Brain microvascular endothelial cell (primary cell): ENCODE measurements around the gene USP10.

ENCODE experiments used
- DNase-seq: peaks from one replicate; pipeline ENCODE4 v3.0.0-alpha.2; 2020
- H3K27ac ChIP-seq: fragments of 250-450 bp; sonication (Bioruptor Pico); 2 replicates; pipeline ENCODE4 v1.5.1; 2020; ENCODE audit warnings: mild to moderate bottlenecking, moderate library complexity
- H3K27me3 ChIP-seq: fragments of 250-450 bp; sonication (Bioruptor Pico); replicated peaks from 2 replicates; pipeline ENCODE4 v1.5.1; 2020; ENCODE audit warnings: mild to moderate bottlenecking
- H3K36me3 ChIP-seq: fragments of 250-450 bp; sonication (Bioruptor Pico); replicated peaks from 2 replicates; pipeline ENCODE4 v1.5.1; 2020; ENCODE audit warnings: mild to moderate bottlenecking
- H3K4me3 ChIP-seq: 2 replicates; pipeline ENCODE4 v1.5.1; 2011; ENCODE audit warnings: low read depth, mild to moderate bottlenecking, control low read depth, low read length, moderate library complexity
- in situ Hi-C: cut with HindIII; loops from 2 replicates; pipeline ENCODE4 v1.10.0; 2017; ENCODE audit warnings: low sequenced_read_pairs, low pct_ligation_motif_present
- TF ChIP-seq, protein P1 (sequence below): IDR thresholded peaks from 2 replicates; pipeline ENCODE4 v1.5.1; 2011; ENCODE audit warnings: low read depth, mild to moderate bottlenecking, moderate library complexity, low read length, control low read depth, inconsistent platforms; ENCODE audit errors: missing control alignments

Gene USP10

DNA sequence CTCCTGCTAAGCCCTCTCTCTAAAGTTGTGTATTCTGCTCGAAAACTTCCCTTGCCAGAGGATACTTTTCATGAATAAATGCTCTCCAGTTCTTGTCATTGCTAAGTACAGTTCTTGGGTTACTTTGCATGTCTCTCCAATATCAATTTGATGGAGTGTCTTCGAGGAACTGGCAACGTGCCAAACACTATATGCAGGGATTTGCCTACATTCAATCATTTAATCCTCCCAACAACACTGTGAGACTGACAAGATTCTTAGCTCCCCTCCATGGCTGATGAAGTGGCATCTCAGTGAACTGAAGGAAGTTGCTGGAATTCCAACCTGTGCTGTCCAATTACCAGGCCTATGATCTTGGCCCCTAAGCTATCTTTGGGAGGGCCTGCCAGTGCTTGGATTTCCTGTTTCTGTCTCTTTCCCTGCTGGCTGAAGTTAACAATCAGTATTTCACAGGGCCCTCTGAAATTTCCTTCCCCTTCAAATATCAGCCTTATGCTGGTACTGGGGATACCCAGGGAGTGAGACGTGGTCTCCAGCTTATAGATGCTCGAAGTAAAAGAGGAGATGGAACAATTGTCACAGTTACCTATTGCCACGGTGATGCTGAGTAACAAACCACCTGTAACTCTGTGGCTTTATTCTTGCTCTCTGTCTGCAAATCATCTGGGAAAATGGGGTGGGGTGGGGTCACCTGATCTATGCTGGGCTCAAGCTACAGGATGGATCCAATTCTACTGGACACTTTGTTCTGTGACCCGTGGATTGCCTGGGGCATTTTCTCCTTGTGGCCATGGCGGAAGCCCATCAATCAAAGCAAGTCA, 100.6 kb downstream of the USP10 start:
- no peaks in the 10 kb centered on the region for H3K27me3 ChIP-seq
- H3K4me3 ChIP-seq = no peak overlapping the region
- no peaks in the 10 kb centered on the region for H3K36me3 ChIP-seq
- TF ChIP-seq, protein P1, sequence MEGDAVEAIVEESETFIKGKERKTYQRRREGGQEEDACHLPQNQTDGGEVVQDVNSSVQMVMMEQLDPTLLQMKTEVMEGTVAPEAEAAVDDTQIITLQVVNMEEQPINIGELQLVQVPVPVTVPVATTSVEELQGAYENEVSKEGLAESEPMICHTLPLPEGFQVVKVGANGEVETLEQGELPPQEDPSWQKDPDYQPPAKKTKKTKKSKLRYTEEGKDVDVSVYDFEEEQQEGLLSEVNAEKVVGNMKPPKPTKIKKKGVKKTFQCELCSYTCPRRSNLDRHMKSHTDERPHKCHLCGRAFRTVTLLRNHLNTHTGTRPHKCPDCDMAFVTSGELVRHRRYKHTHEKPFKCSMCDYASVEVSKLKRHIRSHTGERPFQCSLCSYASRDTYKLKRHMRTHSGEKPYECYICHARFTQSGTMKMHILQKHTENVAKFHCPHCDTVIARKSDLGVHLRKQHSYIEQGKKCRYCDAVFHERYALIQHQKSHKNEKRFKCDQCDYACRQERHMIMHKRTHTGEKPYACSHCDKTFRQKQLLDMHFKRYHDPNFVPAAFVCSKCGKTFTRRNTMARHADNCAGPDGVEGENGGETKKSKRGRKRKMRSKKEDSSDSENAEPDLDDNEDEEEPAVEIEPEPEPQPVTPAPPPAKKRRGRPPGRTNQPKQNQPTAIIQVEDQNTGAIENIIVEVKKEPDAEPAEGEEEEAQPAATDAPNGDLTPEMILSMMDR = no peak
- no peak for DNase-seq
- H3K27ac ChIP-seq = no peak overlapping the region
- in situ Hi-C loops = no loop called here

DNA sequence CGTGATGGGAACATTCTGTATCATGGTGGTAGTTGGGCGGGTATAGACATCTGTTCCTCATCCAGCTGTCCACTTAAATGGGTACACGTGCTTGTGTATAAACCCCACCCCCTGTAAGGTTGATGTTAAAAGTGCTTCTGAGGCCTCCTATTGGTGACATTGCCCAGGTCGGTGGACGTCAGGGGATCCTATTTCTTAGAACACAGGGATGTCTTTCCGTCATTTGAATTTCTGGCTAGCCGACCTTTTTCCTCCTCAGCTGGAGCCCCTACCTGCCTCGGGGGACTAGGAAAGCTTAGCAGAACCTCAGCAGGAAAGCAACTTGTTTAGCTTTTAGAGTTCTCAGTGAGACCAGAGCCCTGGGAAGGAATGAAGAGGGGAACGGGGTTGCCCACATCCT, 103.3 kb downstream of the USP10 start:
- H3K36me3 ChIP-seq = no peaks in the 10 kb centered on the region
- H3K27me3 ChIP-seq = no peaks in the 10 kb centered on the region
- H3K27ac ChIP-seq = no peak overlapping the region
- no peak overlapping the region for H3K4me3 ChIP-seq
- no peak for DNase-seq
- TF ChIP-seq, protein P1 = no peak
- in situ Hi-C loops = no loop called here

DNA sequence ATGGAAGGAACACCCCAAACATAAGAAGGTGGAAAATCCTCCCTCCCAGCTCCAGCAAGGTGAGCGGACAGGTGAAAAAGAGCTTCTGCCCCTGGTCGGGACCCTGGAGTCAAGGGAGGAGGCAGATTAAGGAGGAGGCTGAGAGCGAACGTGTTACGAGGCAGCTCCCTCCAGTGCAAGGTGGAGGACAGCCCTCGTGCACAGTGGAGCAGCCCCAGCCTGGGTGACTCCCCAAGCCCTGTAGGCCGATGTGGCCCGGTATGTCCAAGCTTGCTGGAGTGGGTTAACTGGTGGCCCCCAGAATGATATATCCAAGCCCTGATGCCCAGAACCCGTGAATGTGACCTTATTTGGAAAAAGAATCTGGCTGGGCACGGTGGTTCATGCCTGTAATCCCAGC, 104.5 kb downstream of the USP10 start:
- Histone ChIP-seq H3K27ac (no peak overlapping the region), H3K27me3 (no peaks in the 10 kb centered on the region), H3K4me3 (no peak overlapping the region), H3K36me3 (no peaks in the 10 kb centered on the region)
- TF ChIP-seq, protein P1 = no peak
- in situ Hi-C loops = no loop called here
- DNase-seq = no peak

DNA sequence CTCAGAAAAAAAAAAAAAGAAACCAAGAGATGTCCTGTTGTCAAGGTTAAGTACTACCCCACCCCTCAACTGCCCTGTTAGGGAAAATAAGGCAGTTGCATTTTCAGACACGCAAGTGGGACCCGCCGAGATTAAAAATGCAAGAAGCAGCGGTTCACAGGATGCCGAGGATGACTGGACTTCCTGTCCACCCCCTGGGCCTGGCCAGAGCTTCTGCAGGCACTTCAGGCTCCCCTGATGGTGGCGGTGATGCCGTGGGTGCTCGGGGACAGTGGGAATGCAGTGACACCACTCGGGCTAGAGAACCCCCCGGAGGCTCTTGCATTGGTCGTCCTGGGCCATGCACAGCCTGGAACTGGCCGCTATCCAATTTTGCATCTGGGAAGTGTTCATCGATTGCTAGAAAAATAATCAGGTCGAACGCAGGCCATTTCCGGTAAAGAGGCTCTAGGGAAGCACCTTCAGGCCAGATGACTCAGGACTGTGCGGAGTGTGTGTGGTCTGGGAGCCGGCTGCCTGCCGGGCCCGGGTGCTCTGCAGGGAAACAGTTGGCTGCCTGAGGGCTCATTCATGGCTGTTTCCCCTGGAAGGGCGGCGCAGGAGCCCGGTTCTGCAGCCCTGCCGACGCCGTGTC, 106.6 kb downstream of the USP10 start:
- DNase-seq = peak; percentile 96
- Histone ChIP-seq H3K36me3 (no peaks in the 10 kb centered on the region), H3K27ac (peak overlapping the region; percentile 84), H3K4me3 (peak overlapping the region; percentile 41), H3K27me3 (no peaks in the 10 kb centered on the region)
- TF ChIP-seq, protein P1 = peak; percentile 5
- in situ Hi-C loops = no loop called here

DNA sequence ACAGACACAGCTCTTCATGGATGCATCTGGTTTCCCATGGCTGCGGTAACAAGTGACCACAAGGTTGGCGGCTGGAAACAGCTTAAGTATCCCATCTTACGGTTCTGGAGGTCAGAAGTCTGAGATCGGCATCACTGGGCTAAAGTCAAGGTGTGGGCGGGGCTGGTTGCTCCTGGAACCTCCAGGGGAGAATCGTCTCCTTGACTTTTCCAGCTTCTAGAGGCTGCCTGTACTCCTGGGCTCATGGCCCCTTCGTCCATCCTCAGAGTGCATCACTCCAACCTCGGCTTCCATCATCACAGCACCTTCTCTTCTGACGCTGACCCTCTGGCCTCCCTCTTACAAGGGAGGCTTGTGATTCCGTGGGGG, 107.1 kb downstream of the USP10 start:
- Histone ChIP-seq H3K4me3 (peak overlapping the region; percentile 3), H3K36me3 (no peaks in the 10 kb centered on the region), H3K27ac (peak overlapping the region; percentile 84), H3K27me3 (no peaks in the 10 kb centered on the region)
- TF ChIP-seq, protein P1 = no peak
- DNase-seq = no peak
- in situ Hi-C loops = no loop called here

DNA sequence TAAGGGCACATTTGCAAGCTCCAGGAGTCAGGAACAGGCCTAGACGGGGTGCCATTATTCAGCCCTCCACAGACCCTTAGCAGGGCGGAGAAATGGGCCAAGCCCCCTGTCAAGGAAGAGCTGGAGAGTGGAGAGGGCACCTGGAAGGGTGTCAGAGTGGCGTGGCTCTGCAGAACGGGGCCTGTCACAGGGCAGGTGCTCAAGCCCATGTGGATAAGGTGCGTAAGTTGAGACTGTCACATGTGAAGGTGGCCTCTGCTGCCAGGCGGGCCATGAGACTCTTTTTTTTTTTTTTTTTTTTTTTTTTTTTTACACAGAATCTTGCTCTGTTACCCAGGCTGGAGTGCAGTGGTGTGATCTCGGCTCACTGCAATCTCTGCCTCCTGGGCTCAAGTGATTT, 108.0 kb downstream of the USP10 start:
- in situ Hi-C loops = no loop called here
- TF ChIP-seq, protein P1 = no peak
- H3K36me3 ChIP-seq = no peaks in the 10 kb centered on the region

More for the DNA sequence above, 108.0 kb downstream of the USP10 start:
- Histone ChIP-seq H3K4me3 (no peak overlapping the region), H3K27ac (no peak overlapping the region), H3K27me3 (no peaks in the 10 kb centered on the region)
- DNase-seq = no peak
